Mucosa of stomach (tissue), 1 donor: ENCODE results near the gene SLC9A1.
"Not testable (repeated sequence)": the region's sequence is repeated elsewhere in the genome, so short reads cannot be mapped to it uniquely, and the experiment has no call there.

ENCODE experiments used
- H3K27me3 ChIP-seq: one replicate; pipeline ENCODE4 v1.7.0; 2013; ENCODE audit warnings: mild to moderate bottlenecking, low read length; ENCODE audit not compliant: control insufficient read depth, insufficient read depth
- H3K36me3 ChIP-seq: one replicate; pipeline ENCODE4 v1.7.0; 2013; ENCODE audit warnings: low read length; ENCODE audit not compliant: control insufficient read depth, insufficient read depth
- H3K4me1 ChIP-seq: one replicate; pipeline ENCODE4 v1.7.0; 2013; ENCODE audit warnings: mild to moderate bottlenecking, low read length; ENCODE audit not compliant: control insufficient read depth, insufficient read depth
- H3K4me3 ChIP-seq: one replicate; pipeline ENCODE4 v1.7.0; 2013; ENCODE audit warnings: low read length
- H3K9ac ChIP-seq: one replicate; pipeline ENCODE4 v1.7.0; 2013; ENCODE audit warnings: mild to moderate bottlenecking, low read length, moderate library complexity
- H3K9me3 ChIP-seq: one replicate; pipeline ENCODE4 v1.7.0; 2013; ENCODE audit warnings: mild to moderate bottlenecking, low read length, moderate library complexity; ENCODE audit not compliant: control insufficient read depth
- donor health status: Pancreatic carcinoma.

The SLC9A1 gene

GRCh38 chr1:27154991-27155781, at the start of gene SLC9A1:
SLC9A1 (minus strand) TSS chr1:27155125; CDS start chr1:27154334, 791 bp downstream.
- H3K9ac ChIP-seq: peak within 1 kb of the TSS; percentile 98
- peaks cover 21% of the 10 kb centered on the region for H3K4me1 ChIP-seq
- H3K4me3 ChIP-seq: peak within 1 kb of the TSS; percentile 70
- no peaks in the 10 kb centered on the region for H3K27me3 ChIP-seq
- no peaks in the 10 kb centered on the region for H3K36me3 ChIP-seq
- H3K9me3 ChIP-seq: no peaks in the 10 kb centered on the region

- Histone ChIP-seq H3K4me1 (no peaks in the 10 kb centered on the region), H3K9ac (no peak overlapping the region), H3K9me3 (no peaks in the 10 kb centered on the region), H3K4me3 (no peak overlapping the region), H3K27me3 (no peaks in the 10 kb centered on the region), H3K36me3 (no peaks in the 10 kb centered on the region)
Observed at GRCh38 chr1:27203946-27204345, 49.0 kb upstream of the SLC9A1 start.

- H3K9me3 ChIP-seq: no peaks in the 10 kb centered on the region
- no peak overlapping the region for H3K4me3 ChIP-seq
- H3K4me1 ChIP-seq: peaks cover 7% of the 10 kb centered on the region
- no peak overlapping the region for H3K9ac ChIP-seq
- no peaks in the 10 kb centered on the region for H3K27me3 ChIP-seq
- no peaks in the 10 kb centered on the region for H3K36me3 ChIP-seq
Observed at GRCh38 chr1:27201295-27201694, 46.4 kb upstream of the SLC9A1 start.

DNA sequence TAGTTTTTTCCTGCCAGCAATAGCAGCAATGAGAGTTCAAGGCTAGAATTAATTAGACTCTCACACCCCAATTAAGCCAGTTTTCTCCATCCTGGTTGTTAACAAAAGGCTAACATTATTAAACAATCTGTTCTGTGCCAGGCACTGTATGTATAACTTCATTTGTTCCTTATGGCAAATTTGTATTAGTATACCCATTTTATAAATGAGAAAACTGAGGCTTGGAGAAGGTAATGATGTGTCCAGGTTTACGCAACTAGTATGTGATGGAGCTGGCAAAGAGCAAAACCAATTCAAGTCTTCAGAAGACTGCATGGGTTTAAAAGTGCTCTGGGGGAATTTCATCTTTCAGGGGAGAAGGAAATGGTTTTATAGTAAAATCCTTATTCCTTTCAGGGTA, 38.3 kb upstream of the SLC9A1 start:
- Histone ChIP-seq H3K36me3 (no peaks in the 10 kb centered on the region), H3K9ac (peak overlapping the region; percentile 58), H3K27me3 (no peaks in the 10 kb centered on the region), H3K4me1 (peaks cover 37% of the 10 kb centered on the region), H3K4me3 (no peak overlapping the region), H3K9me3 (no peaks in the 10 kb centered on the region)

- Histone ChIP-seq H3K36me3 (no peaks in the 10 kb centered on the region), H3K4me3 (no peak overlapping the region), H3K9ac (peak overlapping the region; percentile 58), H3K9me3 (no peaks in the 10 kb centered on the region), H3K27me3 (no peaks in the 10 kb centered on the region), H3K4me1 (peaks cover 31% of the 10 kb centered on the region)
Observed at GRCh38 chr1:27192039-27192529, 37.2 kb upstream of the SLC9A1 start.

DNA sequence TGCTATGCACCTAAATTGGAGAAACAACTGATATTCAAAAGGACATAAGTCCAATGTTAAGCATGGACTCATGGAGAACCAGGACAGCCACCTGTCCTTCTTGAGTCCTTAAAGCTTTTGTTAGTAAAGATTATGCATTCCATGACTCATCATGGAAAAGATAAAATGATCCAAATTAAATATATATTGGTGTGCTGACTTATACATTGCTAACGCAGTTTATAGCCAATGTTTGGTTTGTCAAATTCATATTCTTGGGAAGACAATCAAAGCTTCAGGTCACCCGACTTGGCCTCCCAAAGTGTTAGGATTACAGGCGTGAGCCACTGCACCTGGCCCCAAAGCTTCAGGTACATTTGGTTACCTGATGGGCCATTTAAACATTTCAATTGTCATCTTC, 29.7 kb upstream of the SLC9A1 start:
- H3K4me1 ChIP-seq, H3K27me3 ChIP-seq, H3K9ac ChIP-seq, H3K36me3 ChIP-seq, H3K4me3 ChIP-seq, H3K9me3 ChIP-seq: not testable (repeated sequence)

DNA sequence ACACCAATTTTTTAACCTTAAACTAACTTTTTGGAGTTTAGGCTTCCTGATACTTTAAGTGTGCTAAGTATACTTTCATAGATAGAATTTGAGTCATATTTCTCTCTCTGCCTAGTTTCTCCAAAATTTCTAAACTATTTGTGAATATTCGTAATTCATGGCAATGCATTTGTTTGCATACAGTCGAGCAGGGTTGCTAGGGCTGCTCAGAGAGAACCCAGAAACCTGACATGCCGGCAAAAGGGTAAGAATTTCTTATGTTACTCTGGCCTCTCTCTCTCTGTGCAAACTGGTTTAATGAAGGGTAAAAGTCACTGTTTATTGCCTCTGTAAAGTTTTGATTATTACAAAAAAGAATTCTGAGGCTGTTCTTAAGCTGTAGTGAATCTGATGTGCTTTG, 25.1 kb upstream of the SLC9A1 start:
- H3K36me3 ChIP-seq: no peaks in the 10 kb centered on the region
- no peak overlapping the region for H3K4me3 ChIP-seq
- H3K9me3 ChIP-seq: no peaks in the 10 kb centered on the region
- H3K9ac ChIP-seq: no peak overlapping the region
- H3K4me1 ChIP-seq: no peaks in the 10 kb centered on the region
- no peaks in the 10 kb centered on the region for H3K27me3 ChIP-seq

DNA sequence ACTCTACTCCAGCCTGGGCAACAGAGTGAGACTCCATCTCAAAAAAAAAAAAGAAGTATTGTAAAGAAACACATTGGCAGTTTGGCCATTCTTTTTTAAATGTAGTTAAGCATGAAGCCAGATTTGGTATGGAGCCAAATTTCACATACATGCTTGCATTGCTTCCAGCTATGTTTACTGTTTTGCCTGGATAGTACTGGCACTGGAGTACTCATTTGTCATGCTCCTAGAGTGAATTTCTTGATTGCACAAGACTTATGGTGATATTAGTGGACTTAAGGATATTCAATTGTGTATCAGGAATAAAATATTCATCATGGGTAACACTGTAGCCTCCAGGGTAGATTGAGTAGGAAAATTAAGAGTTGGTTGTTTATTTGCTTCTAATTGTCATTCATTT, 24.5 kb upstream of the SLC9A1 start:
- Histone ChIP-seq H3K9ac (no peak overlapping the region), H3K36me3 (no peaks in the 10 kb centered on the region), H3K27me3 (no peaks in the 10 kb centered on the region), H3K9me3 (no peaks in the 10 kb centered on the region), H3K4me3 (no peak overlapping the region), H3K4me1 (no peaks in the 10 kb centered on the region)

DNA sequence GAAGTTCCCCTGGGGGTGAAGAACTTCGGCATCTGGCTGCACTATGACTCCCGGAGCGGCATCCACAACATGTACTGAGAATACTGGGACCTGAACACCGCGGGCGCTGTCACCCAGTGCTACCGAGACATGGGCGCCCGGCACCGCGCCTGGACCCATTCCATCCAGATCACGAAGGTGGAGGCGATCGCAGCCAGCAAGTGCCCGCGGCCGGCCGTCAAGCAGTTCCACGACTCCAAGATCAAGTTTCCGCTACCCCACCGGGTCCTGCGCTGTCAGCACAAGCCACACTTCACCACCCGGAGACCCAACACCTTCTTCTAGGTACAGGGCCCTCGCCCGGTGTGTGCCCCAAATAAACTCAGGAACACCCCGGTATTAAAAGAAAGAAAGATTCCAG, 22.0 kb upstream of the SLC9A1 start:
- no peaks in the 10 kb centered on the region for H3K27me3 ChIP-seq
- no peaks in the 10 kb centered on the region for H3K9me3 ChIP-seq
- no peak overlapping the region for H3K9ac ChIP-seq
- no peaks in the 10 kb centered on the region for H3K4me1 ChIP-seq
- H3K36me3 ChIP-seq: no peaks in the 10 kb centered on the region
- no peak overlapping the region for H3K4me3 ChIP-seq

DNA sequence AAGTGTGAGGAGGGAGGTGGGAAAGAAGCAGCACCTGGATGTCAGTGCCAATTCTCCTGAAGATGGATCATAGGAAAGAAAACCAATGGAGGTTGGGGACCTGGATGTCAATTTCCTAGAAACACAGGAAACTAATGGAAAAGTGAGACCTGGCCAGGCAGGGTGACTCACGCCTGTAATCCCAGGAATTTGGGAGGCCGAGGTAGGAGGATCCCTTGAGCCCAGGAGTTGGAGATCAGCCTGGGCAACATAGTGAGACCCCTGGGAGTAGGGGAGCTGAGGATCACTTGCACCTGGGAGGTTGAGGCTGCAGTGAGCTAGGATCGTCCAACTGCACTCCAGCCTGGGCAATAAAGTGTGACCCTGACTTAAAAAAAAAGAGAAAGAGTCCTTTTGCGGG, 21.4 kb upstream of the SLC9A1 start:
- Histone ChIP-seq H3K9ac (no peak overlapping the region), H3K9me3 (no peaks in the 10 kb centered on the region), H3K36me3 (no peaks in the 10 kb centered on the region), H3K4me1 (no peaks in the 10 kb centered on the region), H3K27me3 (no peaks in the 10 kb centered on the region), H3K4me3 (no peak overlapping the region)

DNA sequence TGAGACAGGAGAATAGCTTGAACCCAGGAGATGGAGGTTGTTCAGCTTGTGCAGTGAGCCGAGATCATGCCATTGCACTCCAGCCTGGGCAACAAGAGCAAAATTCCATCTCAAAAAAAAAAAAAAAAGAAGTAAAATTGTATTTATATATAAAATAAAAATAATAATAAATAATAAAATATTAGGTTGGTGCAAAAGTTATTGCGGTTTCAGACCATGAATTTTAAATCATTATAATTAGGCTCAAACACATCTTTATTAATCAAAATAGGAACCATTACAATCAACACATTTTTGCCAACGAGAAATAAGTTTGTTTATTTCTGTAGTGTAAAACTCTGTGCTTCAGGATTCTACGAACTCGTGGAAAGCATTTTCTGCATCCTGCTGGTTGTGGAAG, 18.1 kb upstream of the SLC9A1 start:
- not testable (repeated sequence) for H3K36me3 ChIP-seq, H3K9ac ChIP-seq, H3K4me1 ChIP-seq, H3K4me3 ChIP-seq, H3K9me3 ChIP-seq, H3K27me3 ChIP-seq

GRCh38 chr1:27166929-27167328, 12.0 kb upstream of the SLC9A1 start:
- Histone ChIP-seq H3K9me3 (no peaks in the 10 kb centered on the region), H3K4me3 (no peak overlapping the region), H3K4me1 (peaks cover 14% of the 10 kb centered on the region), H3K27me3 (no peaks in the 10 kb centered on the region), H3K36me3 (no peaks in the 10 kb centered on the region), H3K9ac (no peak overlapping the region)
